NCI-H345 treated with DMSO at 0.1 percent for 48 hours (cell line): ENCODE measurements around the gene DGKG.
A peak's percentile ranks its signal among the peaks of the same experiment; 100 is the strongest.

Source experiments
- DNase-seq: peaks from one replicate; lab custom pipeline; 2025; ENCODE audit not compliant: unreplicated experiment; lab: John Stamatoyannopoulos, UW

Gene DGKG

DNA sequence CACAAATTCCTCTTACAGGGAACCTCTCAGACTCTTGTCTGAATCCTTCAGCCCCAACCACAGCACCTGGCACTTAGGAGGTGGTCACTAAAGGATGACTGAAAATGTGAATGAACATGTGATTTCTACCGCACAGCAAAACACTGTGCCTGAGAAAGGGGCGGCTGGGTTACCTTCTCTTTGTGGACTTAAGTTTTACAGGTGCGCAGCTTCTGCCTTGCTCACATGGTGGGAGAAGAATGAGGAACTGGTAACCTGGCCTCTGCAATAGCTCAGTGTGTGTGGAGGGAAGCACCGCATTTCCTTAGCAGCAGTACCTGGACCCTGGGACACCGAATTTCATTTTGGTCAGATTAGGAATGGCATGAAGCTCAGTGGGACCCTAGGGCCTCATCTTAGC is 243.3 kb downstream of the DGKG start:
- no peak for DNase-seq

DNA sequence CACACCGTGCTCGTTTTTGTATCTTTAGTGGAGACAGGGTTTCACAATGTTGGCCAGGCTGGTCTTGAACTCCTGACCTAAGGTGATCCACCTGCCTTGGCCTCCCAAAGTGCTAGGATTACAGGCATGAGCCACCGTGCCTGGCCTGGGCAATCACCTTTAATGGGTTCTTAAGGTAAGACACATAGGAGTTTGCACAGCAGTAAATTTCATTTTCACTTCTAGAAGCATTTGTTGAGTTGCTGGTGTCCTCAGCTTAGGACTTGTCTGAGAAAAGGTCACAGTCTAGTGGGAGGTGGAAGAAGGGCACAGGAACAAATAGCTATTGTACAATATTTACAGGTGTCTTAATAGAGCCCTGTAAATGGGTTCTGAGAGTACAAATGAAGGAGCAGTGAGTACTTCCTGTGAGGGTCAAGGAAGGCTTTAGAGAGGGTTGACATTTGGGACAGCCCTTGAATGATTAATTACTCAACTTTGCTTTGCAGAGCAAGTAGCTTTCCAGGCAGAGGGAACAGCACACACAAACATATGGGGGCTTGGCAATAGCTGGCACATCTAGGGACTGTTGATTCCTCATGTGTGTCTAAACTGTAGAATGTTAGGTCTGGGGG is 244.4 kb downstream of the DGKG start:
- no peak for DNase-seq

DNA sequence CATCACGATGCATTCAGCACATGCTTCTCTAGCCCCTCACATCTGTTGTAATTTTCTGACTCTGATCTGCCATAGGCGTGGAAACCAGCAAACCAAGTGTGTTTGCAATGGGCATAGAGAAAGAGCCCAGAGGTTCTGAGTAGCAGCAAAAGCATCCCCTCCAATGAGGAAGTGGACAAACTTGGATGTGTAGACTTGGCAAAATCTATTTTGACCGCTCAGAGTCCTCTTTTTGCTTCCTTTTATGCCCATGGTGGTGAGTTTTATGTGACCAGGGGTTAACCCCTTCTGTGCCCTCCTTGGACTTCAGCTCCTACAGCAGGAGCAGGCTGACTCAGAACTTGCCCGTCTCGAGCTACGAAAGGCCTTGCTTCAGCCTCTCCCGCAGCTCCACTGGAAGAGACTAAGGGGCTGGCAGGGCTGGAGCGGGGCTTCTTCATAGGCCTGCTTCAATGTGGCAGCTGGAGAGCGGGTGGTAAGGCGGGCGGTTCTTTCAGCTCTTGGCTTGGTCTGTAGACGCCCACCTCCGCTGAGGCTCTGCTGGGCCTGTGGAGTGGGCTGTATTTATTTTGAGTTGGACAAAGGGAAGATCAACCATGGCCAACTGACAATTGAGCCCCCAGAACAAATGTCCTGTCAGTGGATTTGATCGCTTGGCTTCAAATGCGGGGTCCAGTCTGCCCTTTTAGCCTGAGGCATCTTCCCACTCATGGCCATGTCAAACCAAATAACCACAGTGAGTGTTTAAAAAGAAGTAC is 246.6 kb downstream of the DGKG start:
- no peak for DNase-seq

GRCh38 chr3:186110975-186111974 is 250.8 kb downstream of the DGKG start:
- no peak for DNase-seq

- DNase-seq: peak; percentile 36
Observed at GRCh38 chr3:186109897-186110803, 251.9 kb downstream of the DGKG start.

GRCh38 chr3:186108941-186109865 is 252.8 kb downstream of the DGKG start, which contains the start of gene ETV5:
ETV5 (minus strand) TSS chr3:186109089; CDS start chr3:186105868, 3,221 bp downstream.
- peak; percentile 99 for DNase-seq

- DNase-seq: peak; percentile 11
Observed at GRCh38 chr3:186108106-186108940, 253.7 kb downstream of the DGKG start.

DNA sequence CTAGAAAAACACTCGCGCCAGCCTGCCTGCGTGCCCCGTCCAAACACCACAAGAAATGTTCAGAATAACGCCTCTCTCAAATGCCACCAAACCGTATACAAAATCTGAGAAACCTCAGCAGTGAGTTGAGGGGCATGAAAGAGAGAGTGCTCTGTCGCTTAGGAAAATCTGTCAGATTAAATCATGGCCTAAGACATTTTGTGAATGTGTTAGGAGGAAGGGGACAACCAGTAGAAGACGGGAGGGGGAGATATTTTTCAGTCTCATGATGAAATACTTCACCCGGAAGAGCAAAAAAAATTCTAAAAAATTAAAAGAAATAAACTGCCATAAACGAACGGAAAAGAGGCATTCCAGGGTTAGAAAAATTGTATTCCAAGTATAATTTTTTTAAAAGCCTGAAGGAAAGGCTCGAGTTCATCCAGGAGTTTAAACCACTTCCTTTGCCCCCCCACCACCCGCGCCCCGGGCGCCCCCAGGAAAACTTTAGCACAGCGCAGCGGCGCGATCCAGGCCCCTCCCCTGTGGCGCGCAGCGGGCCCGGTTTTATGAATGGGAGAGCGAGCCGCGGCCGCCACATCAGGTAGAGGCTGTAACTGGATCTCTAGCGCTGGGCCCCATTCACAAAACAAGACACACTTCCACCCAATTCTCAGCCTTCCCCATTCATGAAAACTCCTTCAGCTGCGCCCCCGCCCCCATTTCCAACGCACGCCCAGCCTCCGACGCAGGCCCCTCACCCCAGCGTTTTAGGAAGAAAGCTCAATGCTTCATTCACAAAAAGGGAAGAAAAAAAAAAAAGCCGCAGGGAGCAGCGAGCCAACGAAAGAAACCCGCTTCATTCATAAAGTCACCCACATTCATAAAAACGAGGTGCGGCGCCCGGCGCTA is 254.6 kb downstream of the DGKG start:
- DNase-seq: peak; percentile 90

DNA sequence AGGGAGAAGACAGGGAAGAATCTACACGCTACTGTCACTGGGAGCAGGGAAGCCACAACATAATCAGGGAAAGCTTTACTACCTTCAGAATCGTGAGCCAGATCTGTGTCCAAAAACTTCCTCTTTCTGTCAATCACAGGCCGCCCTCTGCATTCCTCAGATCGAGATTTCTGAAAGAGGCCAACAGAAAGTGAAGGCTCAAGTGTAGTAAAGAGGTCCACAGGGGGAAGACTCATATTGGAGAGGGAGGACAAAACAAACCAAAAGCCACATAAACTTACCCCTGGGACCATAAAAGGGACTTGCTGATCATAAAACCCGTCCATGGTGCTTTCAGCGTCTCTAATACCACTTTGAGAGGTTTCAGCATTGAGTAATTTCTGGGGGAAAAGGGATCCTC is 256.5 kb downstream of the DGKG start:
- no peak for DNase-seq

GRCh38 chr3:186102687-186103086 is 259.3 kb downstream of the DGKG start:
- DNase-seq: no peak

GRCh38 chr3:186100398-186100797 is 261.6 kb downstream of the DGKG start:
- DNase-seq: no peak

- peak; percentile 27 for DNase-seq
Observed at GRCh38 chr3:186099178-186099577, 262.9 kb downstream of the DGKG start.

DNA sequence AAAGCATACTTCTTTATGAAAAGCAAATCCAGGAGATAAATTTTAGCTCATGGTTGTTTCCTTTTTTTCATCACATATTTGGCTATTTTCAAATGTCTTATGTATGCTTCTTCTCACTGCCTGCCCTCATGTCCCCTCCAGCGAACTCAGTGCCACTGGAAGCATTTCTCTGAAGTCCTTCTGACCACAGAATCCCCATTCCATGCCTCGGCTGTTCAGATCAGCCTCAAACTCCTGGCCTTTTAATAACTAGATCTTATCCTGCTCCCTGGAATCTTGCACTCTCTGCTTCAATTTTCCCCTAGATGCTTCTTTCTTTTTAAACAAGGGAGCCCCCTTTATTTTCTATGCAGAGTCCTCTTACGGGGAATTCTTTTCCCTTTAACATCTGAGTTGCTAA is 263.3 kb downstream of the DGKG start:
- DNase-seq: no peak

DNA sequence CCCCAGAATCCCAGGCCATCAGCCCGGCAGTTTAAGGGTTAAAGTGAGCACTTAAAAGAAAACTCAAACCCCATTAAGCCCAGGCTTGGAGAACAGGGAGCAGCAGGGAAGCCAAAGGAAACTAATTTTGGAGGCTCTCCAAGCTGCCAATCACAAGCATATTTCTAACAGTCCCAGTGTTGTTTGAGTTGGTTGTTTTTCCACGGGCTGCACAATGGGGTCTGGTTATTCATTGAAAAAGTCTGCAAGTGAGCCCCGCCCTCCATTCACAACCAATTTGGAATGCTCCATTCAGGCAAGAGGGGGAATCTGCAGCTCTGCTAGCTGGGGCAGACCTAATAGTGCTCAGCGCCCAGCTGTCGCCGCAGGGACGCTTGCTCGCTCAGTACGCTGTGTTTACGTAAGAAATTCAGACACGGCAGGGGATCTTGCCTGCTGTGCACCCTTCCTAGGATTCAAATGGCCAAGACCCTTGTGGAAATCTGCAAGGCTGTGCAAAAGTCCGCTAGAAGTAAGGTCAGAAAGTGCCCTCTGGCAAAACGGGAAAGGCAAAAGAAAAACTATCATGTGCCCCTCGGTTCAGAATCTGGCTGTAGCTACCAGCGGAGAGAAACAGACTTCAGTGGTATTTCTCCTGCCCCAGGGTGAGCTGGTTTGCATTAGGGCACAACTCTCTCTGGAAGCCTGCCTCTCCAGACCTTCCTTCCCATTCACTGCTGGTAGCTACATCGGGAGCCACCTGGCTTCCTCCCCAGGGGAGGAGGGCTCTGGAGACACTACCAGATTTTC is 264.2 kb downstream of the DGKG start:
- peak; percentile 99 for DNase-seq

GRCh38 chr3:186097317-186097662 is 264.7 kb downstream of the DGKG start:
- no peak for DNase-seq
